ENCODE measurements around the gene TAAR5.
"Not testable (repeated sequence)": the region's sequence is repeated elsewhere in the genome, so short reads cannot be mapped to it uniquely, and the experiment has no call there.

TAAR5 gene

DNA sequence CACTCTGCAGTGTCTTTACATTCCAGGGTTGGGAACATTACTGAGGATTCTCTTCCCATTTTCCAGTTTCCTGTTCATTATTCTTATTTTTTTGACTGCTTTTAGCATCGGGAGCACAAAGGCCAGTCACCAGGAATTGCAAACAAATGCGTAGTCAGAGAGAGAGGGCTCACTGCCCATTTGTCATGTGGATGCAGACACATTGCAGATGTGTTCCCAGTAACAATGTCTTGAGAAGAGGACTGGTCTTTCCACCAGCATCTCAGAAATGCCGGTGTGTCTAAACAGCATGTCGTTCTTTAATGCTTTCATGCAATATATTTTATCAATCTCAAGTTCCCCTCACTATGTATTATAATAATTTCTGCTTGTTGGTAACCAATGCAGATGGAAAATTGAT is 20.4 kb downstream of the TAAR5 start:
- no peak for DNase-seq

DNA sequence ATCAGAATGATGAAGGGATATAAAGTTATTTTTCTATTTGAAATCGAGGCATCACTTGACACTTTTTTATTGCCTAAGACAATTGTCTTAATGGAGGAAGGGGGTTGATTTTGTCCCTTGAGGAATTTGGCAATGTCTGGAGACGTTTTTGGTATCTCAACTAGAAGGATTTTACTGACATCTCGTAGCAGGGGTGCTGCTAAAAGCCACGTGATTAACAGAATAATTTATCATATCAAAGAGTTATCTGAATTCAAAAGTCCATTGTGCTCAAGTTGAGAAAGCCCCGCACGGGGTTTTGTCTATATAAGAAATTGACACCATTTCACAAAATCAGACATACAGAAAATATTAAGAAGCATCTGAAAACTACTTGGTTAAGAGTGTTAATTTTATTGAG is 20.9 kb downstream of the TAAR5 start:
- no peak for DNase-seq

DNA sequence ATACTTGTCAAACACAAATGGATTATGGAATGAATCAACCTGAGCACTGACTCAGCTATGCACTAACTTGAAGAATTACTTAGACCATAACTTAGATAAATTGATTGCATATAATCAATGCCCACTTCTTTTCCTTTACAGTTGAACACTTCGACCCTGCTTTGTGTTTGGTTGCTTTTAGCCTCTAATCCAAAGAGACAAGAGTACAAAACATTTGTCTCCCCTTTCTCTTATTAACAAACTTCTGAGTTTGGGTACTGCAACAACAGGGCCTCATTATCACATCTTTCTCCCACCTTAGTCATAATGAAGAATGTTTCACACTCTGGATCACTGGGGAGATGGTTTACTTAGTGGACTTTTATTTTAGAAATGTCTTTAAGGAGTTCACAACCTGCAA is 22.0 kb downstream of the TAAR5 start:
- DNase-seq, result no peak

DNA sequence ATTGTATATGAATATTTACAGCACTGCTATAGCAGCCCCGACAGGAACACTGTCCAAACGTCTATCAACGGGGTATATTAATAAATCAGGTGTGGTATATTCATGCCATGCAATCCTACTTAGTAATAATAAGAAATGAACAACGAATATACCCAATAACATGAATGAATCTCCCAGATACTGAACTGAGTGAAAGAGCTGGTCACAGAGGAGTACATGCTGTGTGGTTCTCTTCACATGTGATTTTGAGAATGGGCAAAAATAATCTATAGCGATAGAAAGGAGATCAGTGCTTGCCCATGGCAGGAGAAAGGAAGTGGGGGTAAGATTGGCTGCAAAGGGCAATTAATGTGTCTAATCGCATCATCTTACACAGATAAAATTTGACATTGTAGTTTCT is 23.1 kb downstream of the TAAR5 start:
- no peak for DNase-seq

DNA sequence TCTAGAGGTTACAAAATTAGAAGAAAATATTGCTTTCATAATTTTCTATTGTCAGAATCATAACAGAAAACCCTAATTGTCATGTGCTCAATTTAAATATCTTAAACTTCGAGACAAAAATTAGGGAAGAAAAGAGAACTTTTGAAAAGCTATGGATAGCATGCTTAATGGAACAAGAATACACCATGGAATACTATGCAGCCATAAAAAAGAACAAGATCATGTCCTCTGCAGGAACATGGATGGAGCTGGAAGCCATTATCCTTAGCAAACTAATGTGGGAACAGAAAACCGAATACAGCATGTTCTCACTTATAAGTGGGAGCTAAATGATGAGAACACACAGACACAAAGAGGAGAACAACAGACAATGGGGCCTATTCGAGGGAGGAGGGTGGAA is 29.5 kb downstream of the TAAR5 start:
- DNase-seq, result not testable (repeated sequence)

DNA sequence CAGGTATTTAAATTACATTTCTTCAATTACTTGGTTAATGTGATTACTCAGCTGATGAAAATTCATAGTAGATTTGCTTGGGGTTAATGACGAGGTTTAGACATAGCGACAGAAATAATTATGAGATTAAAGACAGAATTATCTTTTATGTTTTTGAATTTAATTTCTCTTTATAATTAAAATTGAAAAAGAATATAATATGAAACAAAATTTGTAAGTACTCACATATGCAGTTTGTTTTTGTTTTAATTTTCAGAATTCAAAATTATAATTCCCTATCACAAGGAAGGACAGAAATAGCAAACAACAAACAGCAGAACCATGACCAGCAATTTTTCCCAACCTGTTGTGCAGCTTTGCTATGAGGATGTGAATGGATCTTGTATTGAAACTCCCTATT is 37.2 kb downstream of the TAAR5 start, which contains the start of gene TAAR8:
Gene TAAR8 (plus strand): TSS at position 301 of the 400 bp plus-strand sequence. CDS start 21 bp downstream, at position 322.
- DNase-seq, result no peak

DNA sequence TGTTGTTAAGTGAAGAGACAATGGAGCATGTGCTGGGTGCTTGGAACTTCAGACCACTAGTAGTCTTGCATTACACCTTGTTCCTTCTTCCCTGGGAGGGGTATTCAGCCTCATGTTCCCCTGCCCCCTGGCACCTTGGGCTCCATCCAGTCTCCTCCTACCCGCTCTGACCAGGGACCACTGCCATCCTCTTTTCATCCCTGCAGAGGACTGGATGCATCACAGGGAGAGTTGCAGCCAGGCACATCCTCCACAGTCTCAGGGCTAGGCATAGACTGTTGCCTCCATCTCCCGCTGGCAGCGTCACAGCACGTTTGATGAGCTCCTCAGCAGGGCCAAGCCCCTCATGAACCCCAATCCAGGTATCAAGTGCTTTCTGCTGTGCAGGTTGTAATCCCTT is 38.3 kb downstream of the TAAR5 start:
- no peak for DNase-seq

DNA sequence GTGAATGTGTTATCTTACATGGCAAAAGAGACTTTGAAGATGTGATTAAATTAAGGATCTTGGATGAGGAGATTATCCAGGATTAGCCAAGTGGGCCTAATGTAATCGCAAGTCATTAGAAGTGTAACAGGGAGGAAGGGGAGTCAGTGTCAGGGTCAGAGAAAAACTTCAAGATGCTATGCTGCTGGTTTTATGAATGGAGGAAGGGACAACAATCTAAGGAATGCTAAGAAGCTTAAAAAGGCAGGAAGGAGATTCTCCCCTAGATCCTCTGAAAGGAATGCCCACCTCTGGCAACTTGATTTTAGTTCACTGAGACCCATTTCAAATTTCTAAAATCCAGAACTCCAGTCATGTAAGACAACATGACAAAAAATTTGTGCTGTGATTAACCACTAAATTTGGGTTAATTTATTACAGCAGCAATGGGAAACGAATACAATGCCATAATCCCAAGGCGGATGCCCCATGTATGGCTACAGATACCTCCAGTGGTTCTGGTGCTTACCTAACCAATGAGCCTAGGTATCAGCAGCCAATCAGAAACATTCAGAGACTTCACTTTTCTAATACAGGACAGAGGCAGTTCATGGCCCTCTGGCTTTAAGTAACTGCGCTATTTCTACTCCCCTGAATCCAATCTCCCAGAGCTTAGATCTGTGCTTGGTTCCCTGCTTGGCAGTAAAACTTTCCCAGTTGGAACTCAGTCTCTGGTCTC is 40.6 kb downstream of the TAAR5 start:
- no peak for DNase-seq

DNA sequence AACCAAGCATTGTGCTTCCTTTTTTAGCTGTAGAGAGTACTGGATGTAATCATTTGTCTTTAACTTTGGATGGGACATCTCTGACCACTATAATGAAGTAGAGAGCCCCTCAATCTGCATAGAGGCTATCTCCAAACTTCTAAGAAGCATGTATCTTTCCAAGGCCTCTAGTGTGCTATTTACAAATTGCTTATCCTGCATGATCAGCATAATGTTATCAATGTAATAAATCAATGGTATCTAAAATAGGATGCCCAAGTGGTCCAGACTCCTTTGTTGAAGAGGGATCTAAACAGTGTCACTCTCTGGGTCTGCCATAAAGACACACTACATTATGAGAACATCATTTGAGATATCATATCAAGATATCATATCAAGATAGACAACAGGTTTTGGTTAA is 44.7 kb downstream of the TAAR5 start:
- DNase-seq, result no peak
